ENCODE results near the gene FCER1A. TPM values are rescaled to one million over a fixed set of nuclear protein-coding genes. Genes with fewer than 3 reads are reported as not detected.
"Not testable (repeated sequence)": the region's sequence is repeated elsewhere in the genome, so short reads cannot be mapped to it uniquely, and the experiment has no call there.

The FCER1A gene
- total RNA-seq, 1 experiment from 2014 or later, result not detected

- POLR2A ChIA-PET, result interaction anchor here (0.9 to 1.2 kb wide), 2 partner anchors 13 to 21 kb away, joined by 3 to 4 read pairs; no protein-coding TSS in a partner anchor
- intact Hi-C loops (cut with micrococcal nuclease), result loop anchor here (5.0 kb wide), 1 partner anchor 434 kb away; no protein-coding TSS in a partner anchor
- CTCF ChIA-PET, result interaction anchor here (0.6 to 1.5 kb wide), 3 partner anchors 16 to 130 kb away, joined by 3 to 7 read pairs (median 6); no protein-coding TSS in a partner anchor
- no peak for DNase-seq (ENCODE audit: unreplicated experiment)
- Mint-ChIP-seq H3K27me3 (ENCODE audit: insufficient read depth, unreplicated experiment) (no peaks in the 10 kb centered on the region), H3K4me3 (ENCODE audit: unreplicated experiment) (no peak overlapping the region), H3K9me3 (ENCODE audit: unreplicated experiment) (no peaks in the 10 kb centered on the region), H3K36me3 (ENCODE audit: insufficient read depth, unreplicated experiment) (no peaks in the 10 kb centered on the region), H3K27ac (ENCODE audit: low read depth, unreplicated experiment) (no peak overlapping the region), H3K4me1 (ENCODE audit: insufficient read depth, unreplicated experiment) (no peaks in the 10 kb centered on the region)
- TF ChIP-seq CTCF (IDR thresholded peaks at IDR 0.05; ENCODE audit: unreplicated experiment), result no peak
- no TSS peak for BruUV-seq (replicated peaks)
Observed at GRCh38 chr1:159342761-159343425, 40.8 kb downstream of the FCER1A start.

- H3K27me3 Mint-ChIP-seq (ENCODE audit: insufficient read depth, unreplicated experiment); POLR2A ChIA-PET; BruUV-seq (replicated peaks); intact Hi-C loops (cut with micrococcal nuclease); H3K36me3 Mint-ChIP-seq (ENCODE audit: insufficient read depth, unreplicated experiment); H3K4me3 Mint-ChIP-seq (ENCODE audit: unreplicated experiment); H3K27ac Mint-ChIP-seq (ENCODE audit: low read depth, unreplicated experiment); DNase-seq (ENCODE audit: unreplicated experiment); H3K4me1 Mint-ChIP-seq (ENCODE audit: insufficient read depth, unreplicated experiment): not testable (repeated sequence)
- peaks cover 11% of the 10 kb centered on the region for H3K9me3 Mint-ChIP-seq (ENCODE audit: unreplicated experiment)
- CTCF ChIA-PET, result interaction anchor here (0.6 kb wide), 1 partner anchor 451 kb away, joined by 5 read pairs; no protein-coding TSS in a partner anchor
Observed at GRCh38 chr1:159349374-159349773, 47.2 kb downstream of the FCER1A start.

GRCh38 chr1:159352436-159352835 lies 50.3 kb downstream of the FCER1A start:
- no peak for DNase-seq (ENCODE audit: unreplicated experiment)
- peaks cover 37% of the 10 kb centered on the region for H3K9me3 Mint-ChIP-seq (ENCODE audit: unreplicated experiment)
- no peak for TF ChIP-seq CTCF (IDR thresholded peaks at IDR 0.05; ENCODE audit: unreplicated experiment)
- no peak overlapping the region for H3K4me3 Mint-ChIP-seq (ENCODE audit: unreplicated experiment)
- no peaks in the 10 kb centered on the region for H3K4me1 Mint-ChIP-seq (ENCODE audit: insufficient read depth, unreplicated experiment)
- BruUV-seq (replicated peaks), result no TSS peak
- intact Hi-C loops (cut with micrococcal nuclease), result no loop called here
- H3K27me3 Mint-ChIP-seq (ENCODE audit: insufficient read depth, unreplicated experiment), result no peaks in the 10 kb centered on the region
- CTCF ChIA-PET, result interaction anchor here (0.6 kb wide), 1 partner anchor 1802 kb away, joined by 3 read pairs; no protein-coding TSS in a partner anchor
- H3K27ac Mint-ChIP-seq (ENCODE audit: low read depth, unreplicated experiment), result no peak overlapping the region
- POLR2A ChIA-PET, result interaction anchor here (0.7 kb wide), 1 partner anchor 46 kb away, joined by 3 read pairs; no protein-coding TSS in a partner anchor
- no peaks in the 10 kb centered on the region for H3K36me3 Mint-ChIP-seq (ENCODE audit: insufficient read depth, unreplicated experiment)

Other genes with a start within 250 kb of the FCER1A start
- not detected in 2 replicates for gene AIM2, start 225.6 kb upstream of the FCER1A start, total RNA-seq (2022)
- 207 and 222 TPM in 2 replicates for gene CADM3, start 130.7 kb upstream of the FCER1A start, total RNA-seq (2022)
- 45.6 and 47.6 TPM in 2 replicates for gene ACKR1, start 97.5 kb upstream of the FCER1A start, total RNA-seq (2022)
- gene OR10J4, start 129.9 kb downstream of the FCER1A start, total RNA-seq (2022), result not detected in 2 replicates
- gene OR10J1, start 137.4 kb downstream of the FCER1A start, total RNA-seq (2022), result not detected in 2 replicates
- gene OR10J5, start 233.7 kb downstream of the FCER1A start, total RNA-seq (2022), result not detected in 2 replicates

All from MCF 10A (cell line).